Measurements from ENCODE around the gene CCNY. TPM values are rescaled to one million over a fixed set of nuclear protein-coding genes. Genes with fewer than 3 reads are reported as not detected.
"Not testable (repeated sequence)": the region's sequence is repeated elsewhere in the genome, so short reads cannot be mapped to it uniquely, and the experiment has no call there.

The CCNY gene
- total RNA-seq, 1 donor from 2014 or later, result 27.2 TPM

DNA sequence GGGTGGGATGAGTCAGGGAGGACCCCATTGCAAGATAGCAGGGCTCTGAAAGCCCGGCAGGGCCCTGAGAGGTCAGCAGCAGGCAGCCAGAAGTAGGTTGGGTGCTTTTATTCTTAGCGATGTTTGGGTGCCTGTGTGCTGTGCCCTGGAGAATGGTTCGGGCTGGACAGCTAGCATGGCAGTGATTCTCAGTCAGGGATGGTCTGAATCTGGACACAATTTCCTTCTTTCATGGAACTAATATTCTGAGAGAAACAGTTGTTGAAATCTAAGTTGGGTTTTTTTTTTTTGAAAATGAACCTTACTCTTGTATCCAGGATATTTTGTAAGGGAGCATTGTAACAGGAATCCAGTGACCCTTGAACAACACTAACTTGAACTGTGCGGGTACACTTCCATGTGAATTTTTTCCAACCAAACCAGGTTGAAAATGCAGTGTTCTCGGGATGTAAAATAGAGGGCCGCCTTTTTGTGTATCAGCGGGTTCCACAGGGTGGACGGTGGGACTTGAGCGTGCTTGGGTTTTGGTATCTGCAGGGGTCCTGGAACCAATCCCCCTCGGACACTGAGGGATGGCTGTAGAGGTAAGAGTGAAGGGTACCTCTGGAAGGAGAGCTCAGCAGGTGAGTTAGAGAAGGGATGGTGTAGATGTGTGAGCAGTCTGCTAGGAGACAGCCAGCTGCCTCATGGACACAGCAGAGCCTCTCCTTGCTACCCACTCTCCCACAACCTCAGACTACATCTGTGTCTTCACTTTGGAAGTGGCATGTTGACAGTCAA lies 12.5 kb downstream of the CCNY start:
- TF ChIP-seq, protein P1, sequence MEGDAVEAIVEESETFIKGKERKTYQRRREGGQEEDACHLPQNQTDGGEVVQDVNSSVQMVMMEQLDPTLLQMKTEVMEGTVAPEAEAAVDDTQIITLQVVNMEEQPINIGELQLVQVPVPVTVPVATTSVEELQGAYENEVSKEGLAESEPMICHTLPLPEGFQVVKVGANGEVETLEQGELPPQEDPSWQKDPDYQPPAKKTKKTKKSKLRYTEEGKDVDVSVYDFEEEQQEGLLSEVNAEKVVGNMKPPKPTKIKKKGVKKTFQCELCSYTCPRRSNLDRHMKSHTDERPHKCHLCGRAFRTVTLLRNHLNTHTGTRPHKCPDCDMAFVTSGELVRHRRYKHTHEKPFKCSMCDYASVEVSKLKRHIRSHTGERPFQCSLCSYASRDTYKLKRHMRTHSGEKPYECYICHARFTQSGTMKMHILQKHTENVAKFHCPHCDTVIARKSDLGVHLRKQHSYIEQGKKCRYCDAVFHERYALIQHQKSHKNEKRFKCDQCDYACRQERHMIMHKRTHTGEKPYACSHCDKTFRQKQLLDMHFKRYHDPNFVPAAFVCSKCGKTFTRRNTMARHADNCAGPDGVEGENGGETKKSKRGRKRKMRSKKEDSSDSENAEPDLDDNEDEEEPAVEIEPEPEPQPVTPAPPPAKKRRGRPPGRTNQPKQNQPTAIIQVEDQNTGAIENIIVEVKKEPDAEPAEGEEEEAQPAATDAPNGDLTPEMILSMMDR (conservative IDR thresholded peaks at IDR 0.05; ENCODE audit: low read depth, low read length), result no peak
- no peak for DNase-seq (ENCODE audit: low read depth)

DNA sequence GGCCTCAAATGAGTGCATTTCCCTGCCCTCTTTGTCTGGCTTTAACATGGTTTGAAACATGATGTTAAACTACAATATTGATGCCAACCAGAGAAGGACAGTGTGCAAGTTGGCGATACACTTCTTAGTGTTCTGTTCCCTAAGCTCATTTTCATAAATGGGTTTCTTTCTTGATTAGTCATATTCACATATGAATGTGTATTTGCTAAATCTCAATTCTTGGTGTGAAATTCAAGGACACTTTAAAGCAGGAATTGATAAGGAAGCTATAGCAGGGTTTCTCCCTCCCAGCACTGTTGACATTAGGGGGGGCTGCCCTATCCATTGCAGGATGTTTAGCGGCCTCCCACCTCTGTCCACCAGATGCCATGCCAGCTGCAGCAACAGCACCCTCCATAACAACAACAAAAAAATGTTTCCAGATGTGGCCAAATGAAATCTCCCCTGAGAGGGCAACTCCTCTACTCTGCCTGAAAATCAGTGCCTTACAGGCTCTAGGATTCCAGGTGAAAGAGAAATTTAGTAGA lies 13.1 kb downstream of the CCNY start:
- TF ChIP-seq, protein P1 (conservative IDR thresholded peaks at IDR 0.05; ENCODE audit: low read depth, low read length), result no peak
- no peak for DNase-seq (ENCODE audit: low read depth)
- no peak overlapping the region for H3K4me3 ChIP-seq (ENCODE audit: low read depth, low read length)

More for the DNA sequence above, 12.5 kb downstream of the CCNY start:
- no peak overlapping the region for H3K4me3 ChIP-seq (ENCODE audit: low read depth, low read length)

DNA sequence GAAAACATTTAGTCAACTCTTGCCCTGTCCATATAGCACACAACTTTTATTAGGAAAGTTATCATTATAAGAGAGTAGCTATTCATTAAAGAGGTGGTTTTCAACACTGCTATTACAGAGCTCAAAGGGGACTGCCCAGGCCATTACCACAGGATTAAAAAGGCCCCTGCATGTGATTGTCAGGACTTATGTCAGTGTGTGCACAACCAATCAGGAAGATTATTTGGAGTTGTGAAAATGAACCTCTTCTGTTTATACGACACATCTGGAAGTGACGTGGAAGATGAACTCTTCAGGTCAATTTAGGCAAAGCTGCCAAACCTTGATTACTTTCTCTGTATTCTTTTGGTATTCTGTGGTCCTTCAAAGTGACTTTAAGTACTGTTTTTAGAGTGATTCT lies 14.7 kb downstream of the CCNY start:
- no peak for DNase-seq (ENCODE audit: low read depth)
- H3K4me3 ChIP-seq (ENCODE audit: low read depth, low read length), result no peak overlapping the region
- TF ChIP-seq, protein P1 (conservative IDR thresholded peaks at IDR 0.05; ENCODE audit: low read depth, low read length), result no peak

DNA sequence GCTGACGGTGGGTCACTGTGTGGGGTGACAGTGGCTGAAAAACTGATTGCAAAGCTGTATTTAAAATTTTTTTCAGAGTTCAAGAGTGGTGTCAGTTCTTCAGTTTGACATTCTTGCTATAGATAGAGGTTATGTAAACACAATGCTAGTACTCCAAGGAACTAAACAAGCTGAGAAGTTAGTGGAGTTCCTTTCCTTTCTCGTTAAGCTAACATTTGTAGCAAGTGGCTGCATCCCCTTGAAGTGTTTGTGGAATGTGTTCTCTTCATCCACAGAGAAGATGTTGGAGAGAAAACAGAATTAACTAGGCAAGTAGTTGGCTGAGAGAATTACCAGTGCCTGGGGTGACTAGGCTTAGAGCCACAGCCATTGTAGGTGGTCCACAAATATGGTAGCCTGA lies 15.8 kb downstream of the CCNY start:
- no peak for DNase-seq (ENCODE audit: low read depth)
- TF ChIP-seq, protein P1 (conservative IDR thresholded peaks at IDR 0.05; ENCODE audit: low read depth, low read length), result no peak
- no peak overlapping the region for H3K4me3 ChIP-seq (ENCODE audit: low read depth, low read length)

DNA sequence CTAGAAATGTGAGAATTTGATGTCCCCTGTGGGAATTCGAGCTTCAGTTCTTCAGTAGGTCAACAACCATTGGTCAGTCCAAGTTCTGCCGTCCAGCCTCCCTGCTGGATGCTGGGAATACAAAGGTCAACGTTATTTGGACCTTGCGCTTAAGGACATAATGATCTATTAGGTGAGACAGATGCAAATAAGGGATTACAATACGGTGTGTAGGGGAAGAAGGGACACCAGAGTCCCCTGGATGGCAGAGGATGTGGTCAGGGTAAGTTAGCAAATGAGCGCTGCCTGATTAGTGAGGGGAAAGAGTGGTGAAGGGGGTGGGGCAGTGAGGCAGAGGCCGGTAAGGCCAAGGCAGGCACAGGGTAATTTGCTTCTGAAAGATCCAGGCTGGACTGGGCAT lies 16.2 kb downstream of the CCNY start:
- TF ChIP-seq, protein P1 (conservative IDR thresholded peaks at IDR 0.05; ENCODE audit: low read depth, low read length), result no peak
- DNase-seq (ENCODE audit: low read depth), result no peak
- no peak overlapping the region for H3K4me3 ChIP-seq (ENCODE audit: low read depth, low read length)

DNA sequence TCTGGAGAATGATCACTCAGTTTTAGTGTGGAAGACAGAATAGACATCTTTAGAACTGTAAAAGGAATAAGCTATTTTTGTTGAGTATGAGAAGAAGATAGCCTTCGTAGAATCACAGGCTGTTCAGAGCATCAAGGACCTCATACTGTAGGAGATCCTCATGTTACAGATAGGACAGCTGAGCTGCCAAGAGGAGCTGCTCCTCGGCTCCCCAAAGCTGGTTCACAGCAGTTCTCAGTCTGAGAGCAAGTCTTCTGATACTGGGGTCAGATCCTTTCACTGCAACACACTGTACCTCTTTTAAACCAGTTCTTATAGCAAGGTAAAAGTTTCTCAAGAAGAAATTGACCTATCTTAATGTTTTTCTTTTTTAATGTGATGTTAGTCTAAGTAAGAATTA lies 17.1 kb downstream of the CCNY start:
- no peak overlapping the region for H3K4me3 ChIP-seq (ENCODE audit: low read depth, low read length)
- TF ChIP-seq, protein P1 (conservative IDR thresholded peaks at IDR 0.05; ENCODE audit: low read depth, low read length), result no peak
- DNase-seq (ENCODE audit: low read depth), result no peak

DNA sequence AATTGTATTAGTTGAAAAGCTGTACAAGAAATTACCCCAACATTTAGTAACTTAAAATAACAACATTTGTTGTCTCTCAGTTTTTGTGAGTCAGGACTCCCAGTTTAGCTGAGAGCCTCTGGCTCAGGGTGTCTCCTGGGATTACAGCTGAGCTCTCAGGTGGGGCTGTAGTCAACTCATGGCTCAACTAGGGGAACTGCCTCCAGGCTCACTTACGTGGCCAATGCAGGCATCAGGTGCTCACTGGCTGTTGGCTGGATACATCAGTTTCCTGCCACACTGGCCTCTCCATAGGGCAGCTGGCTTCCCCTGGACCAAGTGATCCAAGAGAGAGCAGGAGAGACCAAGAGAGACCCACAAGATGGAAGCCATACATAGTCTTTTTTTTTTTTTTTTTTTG lies 17.5 kb downstream of the CCNY start:
- TF ChIP-seq, protein P1 (conservative IDR thresholded peaks at IDR 0.05; ENCODE audit: low read depth, low read length), result no peak
- no peak for DNase-seq (ENCODE audit: low read depth)
- H3K4me3 ChIP-seq (ENCODE audit: low read depth, low read length), result no peak overlapping the region

DNA sequence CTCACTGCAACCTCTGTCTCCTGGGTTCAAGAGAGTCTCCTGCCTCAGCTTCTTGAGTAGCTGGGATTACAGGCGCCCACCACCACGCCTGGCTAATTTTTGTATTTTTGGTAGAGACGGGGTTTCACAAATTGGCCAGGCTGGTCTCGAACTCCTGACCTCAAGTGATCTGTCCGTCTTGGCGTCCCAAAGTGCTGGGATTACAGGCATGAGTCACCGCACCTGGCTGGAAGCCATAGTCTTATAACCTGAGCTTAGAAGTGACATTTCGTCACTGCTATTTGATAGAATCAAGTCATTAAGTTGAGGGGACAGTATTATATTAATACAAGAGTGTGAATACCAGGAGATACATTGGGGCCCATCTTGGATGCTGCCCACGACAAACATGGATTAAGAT lies 17.9 kb downstream of the CCNY start:
- not testable (repeated sequence) for H3K4me3 ChIP-seq (ENCODE audit: low read depth, low read length); DNase-seq (ENCODE audit: low read depth)

Data from epithelial cell of proximal tubule (primary cell).